Gastrocnemius medialis (tissue), 4 donors: ENCODE results near the gene NTMT1.

Source experiments
- POLR2A ChIP-seq, 2 donors: fragments of 450-650 bp; IDR thresholded peaks; one replicate each; pipeline ENCODE4 v1.6.1; 2017; ENCODE audit warnings: antibody characterized with exemption in 2 of 2, mild to moderate bottlenecking in 2 of 2, moderate library complexity in 2 of 2
- TF ChIP-seq, protein P1 (sequence below), 5 experiments: fragments of 450-650 bp in 3 of 5; fragments of 200-600 bp in 2 of 5; sonication (generic) in 2 of 5; IDR thresholded peaks in 4 of 5; conservative IDR thresholded peaks in 1 of 5; 1 replicate in 4 of 5; 2 replicates in 1 of 5; pipeline ENCODE4 v1.5.1; 2016 to 2019; ENCODE audit warnings: antibody characterized with exemption in 5 of 5, mild to moderate bottlenecking in 3 of 5, moderate library complexity in 3 of 5

DNA sequence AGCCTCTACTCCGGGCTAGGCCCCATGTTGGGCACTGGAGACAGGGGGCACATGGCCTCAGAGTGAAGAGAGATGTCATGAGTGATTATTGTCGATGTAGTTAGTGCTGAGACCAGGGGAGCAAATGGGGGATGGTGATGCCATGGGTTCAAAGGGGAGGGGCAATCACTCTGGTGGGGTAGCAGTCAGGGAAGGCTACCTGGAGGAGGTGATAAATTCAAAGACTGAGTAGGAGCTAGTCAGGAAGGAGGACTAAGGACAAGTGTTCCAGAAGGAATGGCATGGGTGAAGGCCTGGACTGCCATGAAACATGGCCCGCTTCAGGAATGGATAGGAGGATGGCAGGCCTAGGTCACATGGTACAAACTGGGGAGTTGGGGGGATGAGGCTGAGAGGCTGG is 46.7 kb upstream of the NTMT1 start:
- TF ChIP-seq, protein P1, sequence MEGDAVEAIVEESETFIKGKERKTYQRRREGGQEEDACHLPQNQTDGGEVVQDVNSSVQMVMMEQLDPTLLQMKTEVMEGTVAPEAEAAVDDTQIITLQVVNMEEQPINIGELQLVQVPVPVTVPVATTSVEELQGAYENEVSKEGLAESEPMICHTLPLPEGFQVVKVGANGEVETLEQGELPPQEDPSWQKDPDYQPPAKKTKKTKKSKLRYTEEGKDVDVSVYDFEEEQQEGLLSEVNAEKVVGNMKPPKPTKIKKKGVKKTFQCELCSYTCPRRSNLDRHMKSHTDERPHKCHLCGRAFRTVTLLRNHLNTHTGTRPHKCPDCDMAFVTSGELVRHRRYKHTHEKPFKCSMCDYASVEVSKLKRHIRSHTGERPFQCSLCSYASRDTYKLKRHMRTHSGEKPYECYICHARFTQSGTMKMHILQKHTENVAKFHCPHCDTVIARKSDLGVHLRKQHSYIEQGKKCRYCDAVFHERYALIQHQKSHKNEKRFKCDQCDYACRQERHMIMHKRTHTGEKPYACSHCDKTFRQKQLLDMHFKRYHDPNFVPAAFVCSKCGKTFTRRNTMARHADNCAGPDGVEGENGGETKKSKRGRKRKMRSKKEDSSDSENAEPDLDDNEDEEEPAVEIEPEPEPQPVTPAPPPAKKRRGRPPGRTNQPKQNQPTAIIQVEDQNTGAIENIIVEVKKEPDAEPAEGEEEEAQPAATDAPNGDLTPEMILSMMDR (IDR thresholded peaks at IDR 0.05 in 4 of 5, conservative IDR thresholded peaks at IDR 0.05 in 1 of 5): no peak
- TF ChIP-seq POLR2A (IDR thresholded peaks at IDR 0.05): no peak
